Fibroblast of the aortic adventitia (primary cell): ENCODE measurements around the gene RAB18. TPM values are rescaled to one million over a fixed set of nuclear protein-coding genes. Genes with fewer than 3 reads are reported as not detected.
A peak's percentile ranks its signal among the peaks of the same experiment; 100 is the strongest.
"Not testable (repeated sequence)": the region's sequence is repeated elsewhere in the genome, so short reads cannot be mapped to it uniquely, and the experiment has no call there.

ENCODE experiments used
- DNase-seq: peaks from one replicate; pipeline ENCODE4 v3.0.0-alpha.2; 2010; ENCODE audit warnings: low read depth
- H3K4me3 ChIP-seq: 2 replicates; pipeline ENCODE4 v1.5.1; 2011; ENCODE audit warnings: low read depth, mild to moderate bottlenecking, control low read depth, low read length, moderate library complexity
- total RNA-seq: library from RNA; depleted of rRNA; stranded (reverse); fragments of >200 nt; gene quantifications from 2 replicates; pipeline ENCODE4 v1.2.3, GENCODE V29; 2012; ENCODE audit warnings: low replicate concordance
- TF ChIP-seq, protein P1 (sequence below): IDR thresholded peaks from 2 replicates; pipeline ENCODE4 v1.5.1; 2011; ENCODE audit warnings: mild to moderate bottlenecking, low read length, control low read depth, inconsistent platforms; ENCODE audit not compliant: insufficient read depth

RAB18 gene
- total RNA-seq, 1 donor, result 48.5 TPM

DNA sequence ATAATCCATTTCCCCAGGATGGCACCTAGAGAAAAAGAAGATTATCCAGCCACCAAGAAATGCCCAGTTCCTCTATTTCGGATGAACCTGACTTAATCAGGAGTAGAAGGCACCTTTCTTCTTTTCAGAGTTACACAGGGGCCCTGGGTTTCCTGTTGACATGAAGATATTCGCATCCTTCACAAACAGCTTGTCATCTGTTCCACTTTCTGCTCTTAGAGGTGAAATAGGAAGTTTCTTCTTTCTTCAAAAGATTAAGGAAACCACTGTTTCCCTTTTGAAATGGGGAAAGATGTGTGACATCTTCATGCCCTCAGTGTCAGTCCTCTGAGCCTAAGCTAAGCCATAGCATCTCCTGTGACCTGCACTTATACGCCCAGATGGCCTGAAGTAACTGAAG, 39.1 kb upstream of the RAB18 start:
- DNase-seq, result no peak
- no peak overlapping the region for H3K4me3 ChIP-seq
- TF ChIP-seq, protein P1, sequence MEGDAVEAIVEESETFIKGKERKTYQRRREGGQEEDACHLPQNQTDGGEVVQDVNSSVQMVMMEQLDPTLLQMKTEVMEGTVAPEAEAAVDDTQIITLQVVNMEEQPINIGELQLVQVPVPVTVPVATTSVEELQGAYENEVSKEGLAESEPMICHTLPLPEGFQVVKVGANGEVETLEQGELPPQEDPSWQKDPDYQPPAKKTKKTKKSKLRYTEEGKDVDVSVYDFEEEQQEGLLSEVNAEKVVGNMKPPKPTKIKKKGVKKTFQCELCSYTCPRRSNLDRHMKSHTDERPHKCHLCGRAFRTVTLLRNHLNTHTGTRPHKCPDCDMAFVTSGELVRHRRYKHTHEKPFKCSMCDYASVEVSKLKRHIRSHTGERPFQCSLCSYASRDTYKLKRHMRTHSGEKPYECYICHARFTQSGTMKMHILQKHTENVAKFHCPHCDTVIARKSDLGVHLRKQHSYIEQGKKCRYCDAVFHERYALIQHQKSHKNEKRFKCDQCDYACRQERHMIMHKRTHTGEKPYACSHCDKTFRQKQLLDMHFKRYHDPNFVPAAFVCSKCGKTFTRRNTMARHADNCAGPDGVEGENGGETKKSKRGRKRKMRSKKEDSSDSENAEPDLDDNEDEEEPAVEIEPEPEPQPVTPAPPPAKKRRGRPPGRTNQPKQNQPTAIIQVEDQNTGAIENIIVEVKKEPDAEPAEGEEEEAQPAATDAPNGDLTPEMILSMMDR, result no peak

DNA sequence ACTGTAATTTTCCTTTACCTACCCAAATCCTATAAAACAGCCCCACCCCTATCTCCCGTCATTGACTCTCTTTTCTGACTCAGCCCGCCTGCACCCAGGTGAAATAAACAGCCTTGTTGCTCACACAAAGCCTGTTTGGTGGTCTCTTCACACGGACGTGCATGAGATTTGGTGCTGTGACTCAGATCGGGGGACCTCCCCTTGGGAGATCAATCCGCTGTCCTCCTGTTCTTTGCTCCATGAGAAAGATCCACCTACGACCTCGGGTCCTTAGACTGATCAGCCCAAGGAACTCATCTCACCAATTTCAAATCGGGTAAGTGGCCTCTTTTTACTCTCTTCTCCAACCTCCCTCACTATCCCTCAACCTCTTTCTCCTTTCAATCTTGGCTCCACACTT, 38.5 kb upstream of the RAB18 start:
- DNase-seq, H3K4me3 ChIP-seq: not testable (repeated sequence)

DNA sequence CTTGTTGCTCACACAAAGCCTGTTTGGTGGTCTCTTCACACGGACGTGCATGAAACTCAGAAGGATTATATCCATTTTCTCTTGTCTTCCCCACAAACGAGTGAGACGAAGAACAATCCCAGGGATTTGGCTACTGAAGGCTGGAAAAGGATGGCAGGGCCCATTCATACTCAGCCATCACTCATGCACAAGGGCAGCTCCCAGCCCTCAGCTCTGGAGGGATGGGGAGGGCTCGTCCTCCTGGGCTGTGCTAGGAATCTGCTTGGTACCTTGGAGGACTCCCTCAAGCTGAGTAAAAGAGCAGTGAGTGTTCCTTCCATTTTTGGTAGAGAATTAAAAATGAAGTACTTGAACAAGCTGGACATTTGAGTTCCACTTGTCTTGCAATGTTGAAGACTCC, 33.2 kb upstream of the RAB18 start:
- no peak overlapping the region for H3K4me3 ChIP-seq
- TF ChIP-seq, protein P1, result no peak
- no peak for DNase-seq

DNA sequence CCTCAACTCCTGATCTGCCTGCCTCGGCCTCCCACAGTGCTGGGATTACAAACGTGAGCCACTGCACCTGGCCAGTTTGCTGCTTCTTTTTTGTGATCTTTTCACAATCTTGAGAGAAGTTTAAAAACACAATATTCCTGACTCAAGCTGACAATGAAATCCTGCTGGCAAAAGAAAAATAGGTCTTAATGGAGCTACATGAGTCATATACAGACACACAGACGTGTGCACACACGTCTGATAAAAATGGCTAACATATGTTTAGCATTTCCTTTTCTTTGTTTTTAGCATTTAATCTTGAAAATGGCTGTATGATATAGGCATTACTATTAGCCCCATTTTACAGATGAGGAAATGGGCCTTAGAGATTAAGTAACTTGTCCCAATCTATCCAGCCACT, 29.4 kb upstream of the RAB18 start:
- TF ChIP-seq, protein P1, result no peak
- peak; percentile 32 for DNase-seq
- H3K4me3 ChIP-seq, result no peak overlapping the region

DNA sequence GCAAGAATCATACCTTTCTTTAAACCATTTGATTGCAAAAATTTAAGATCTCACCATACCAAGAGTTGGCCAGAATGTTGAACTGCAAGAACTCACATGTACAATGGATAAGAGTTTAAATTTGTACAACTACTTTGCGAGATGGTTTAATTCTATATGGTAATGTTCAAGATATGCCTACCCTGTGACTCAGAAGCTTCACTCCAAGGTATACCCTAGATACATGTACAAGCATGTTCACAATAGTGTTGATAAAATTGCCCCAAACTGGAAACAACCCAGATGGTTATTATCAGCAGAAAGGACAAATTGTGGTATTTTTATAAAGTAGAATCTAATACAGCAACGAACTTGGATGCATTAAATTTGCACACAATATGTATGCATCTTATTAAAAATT, 25.1 kb upstream of the RAB18 start:
- H3K4me3 ChIP-seq, result no peak overlapping the region
- DNase-seq, result no peak
- TF ChIP-seq, protein P1, result no peak

DNA sequence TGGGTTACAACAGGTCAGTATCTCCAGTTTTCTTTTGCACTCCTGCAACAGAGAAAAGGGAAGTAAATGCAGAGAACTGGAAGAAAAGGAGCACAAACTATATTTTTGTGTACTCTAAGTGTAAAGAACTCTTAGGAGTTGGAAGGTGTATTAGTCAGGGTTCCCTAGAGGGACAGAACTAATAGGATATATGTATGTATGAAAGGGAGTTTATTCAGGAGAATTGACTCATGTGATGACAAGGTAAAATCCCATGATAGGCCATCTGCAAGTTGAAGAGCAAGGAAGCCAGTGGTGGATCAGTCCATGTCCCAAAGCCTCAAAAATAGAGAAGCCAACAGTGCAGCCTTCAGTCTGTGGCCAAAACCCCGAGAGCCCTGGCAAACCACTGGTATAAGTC, 22.6 kb upstream of the RAB18 start:
- TF ChIP-seq, protein P1, result no peak
- H3K4me3 ChIP-seq, result no peak overlapping the region
- DNase-seq, result no peak

DNA sequence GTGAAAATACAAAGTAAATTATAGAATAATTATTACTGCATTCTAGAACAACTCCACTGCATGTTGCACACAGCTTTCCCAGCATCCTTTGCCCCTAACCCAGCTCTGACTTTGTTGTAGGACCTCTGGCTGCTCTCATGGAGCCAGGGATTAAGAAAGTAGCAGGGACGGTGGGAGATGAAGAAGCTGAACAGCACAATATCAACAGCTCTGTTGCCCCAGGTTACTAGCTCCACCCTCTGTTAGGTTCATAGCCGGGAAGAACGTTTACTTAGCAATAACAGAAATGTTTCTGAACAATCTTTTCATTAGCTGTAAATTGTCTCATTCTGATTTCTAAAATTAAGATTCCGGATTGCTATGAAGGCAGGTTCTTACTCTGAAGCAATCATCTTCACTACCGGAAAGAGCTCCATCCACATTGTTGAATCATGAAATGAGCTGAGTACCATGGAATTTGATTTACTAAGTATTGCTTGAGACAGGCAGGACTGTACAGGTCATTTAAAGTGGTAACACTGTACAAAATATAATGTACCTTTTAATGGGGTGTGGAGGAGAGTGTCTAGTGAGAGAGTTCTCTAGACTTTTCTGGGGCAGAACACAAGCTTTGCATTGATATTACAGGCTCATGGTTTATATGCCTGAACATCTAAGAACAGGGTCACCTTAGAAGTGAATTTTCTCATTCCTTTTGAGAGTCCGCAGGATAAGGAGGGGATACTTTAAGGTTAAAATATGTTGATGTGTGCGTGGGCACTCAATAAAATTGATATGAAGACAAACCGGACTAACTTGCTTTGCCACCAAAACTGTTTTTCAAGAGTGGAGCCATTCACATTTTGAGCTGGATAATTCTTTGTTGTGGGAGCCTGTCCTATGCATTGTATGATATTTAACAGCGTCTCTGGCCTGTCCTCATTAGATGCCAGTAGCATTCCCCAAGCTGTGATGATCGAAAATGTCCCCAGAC, 20.8 kb upstream of the RAB18 start:
- no peak overlapping the region for H3K4me3 ChIP-seq
- TF ChIP-seq, protein P1, result no peak

More for the DNA sequence above, 20.8 kb upstream of the RAB18 start:
- DNase-seq, result peak; percentile 21
